NB4 (cell line): ENCODE results near the gene MRPL53.

Experiments
- CTCF ChIP-seq: IDR thresholded peaks from one replicate; pipeline ENCODE4 v1.5.1; 2012; ENCODE audit warnings: low read depth, low read length
- MAX ChIP-seq: IDR thresholded peaks from 2 replicates; pipeline ENCODE4 v1.6.1; 2011; ENCODE audit warnings: low read depth, low read length
- POLR2A ChIP-seq: IDR thresholded peaks from 2 replicates; pipeline ENCODE4 v1.6.1; 2011; ENCODE audit warnings: mild to moderate bottlenecking; ENCODE audit not compliant: insufficient read length; ENCODE audit errors: extremely low read depth

- no peak for TF ChIP-seq CTCF
- no peak for TF ChIP-seq MAX
- TF ChIP-seq POLR2A: no peak
Measured at GRCh38 chr2:74428675-74429074, 43.8 kb downstream of the MRPL53 start.
